ENCODE results near the gene GRID1. TPM values are rescaled to one million over a fixed set of nuclear protein-coding genes. Genes with fewer than 3 reads are reported as not detected.

GRID1 gene
- total and polyA plus RNA-seq, 9 of the 15 experiments (the other 6 are each of a cell fraction or from before 2014, with no cell fraction given): 0.01 to 7.2 (median 1.2) TPM

DNA sequence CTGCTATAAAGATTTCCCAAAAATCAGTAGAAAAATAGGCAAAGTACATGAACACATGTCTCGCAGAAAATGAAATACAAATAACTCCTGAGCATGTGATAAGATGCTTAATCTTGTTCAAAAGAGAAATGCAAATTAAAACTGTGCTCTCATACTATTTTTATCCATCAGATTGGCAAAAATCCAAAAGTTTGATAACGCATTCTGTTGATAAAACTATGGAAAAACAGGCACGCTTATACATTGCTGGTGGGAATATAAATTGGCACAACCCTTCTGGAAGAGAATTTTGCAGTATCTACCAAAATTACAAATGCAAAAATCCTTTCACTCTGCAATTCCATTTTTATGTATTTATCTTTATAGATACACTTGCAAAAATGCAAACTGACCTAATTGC is 315.0 kb downstream of the GRID1 start:
- in situ Hi-C loops (cut with MboI): no loop called here

DNA sequence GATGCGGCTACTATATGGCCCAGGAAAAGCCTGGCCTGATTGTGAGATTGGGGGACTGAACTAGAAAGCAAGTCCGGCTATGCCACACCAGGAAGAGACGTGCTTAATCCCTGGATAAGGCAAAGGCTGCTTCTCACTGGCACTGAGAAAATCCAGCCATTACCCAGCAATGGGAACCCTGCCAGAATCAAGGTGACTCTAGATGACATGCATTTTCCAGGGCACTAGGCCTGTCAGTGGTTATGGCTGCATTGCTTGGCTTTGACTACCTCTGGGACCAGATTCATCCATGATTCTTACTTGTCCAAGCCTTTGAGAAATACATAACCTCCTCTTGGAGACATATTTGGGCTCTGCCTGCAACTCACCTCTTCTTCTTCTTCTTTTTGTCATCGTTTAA is 317.2 kb downstream of the GRID1 start:
- DNase-seq (ENCODE audit: extremely low read depth in 1 of 4, low spot score in 3 of 4) (no peak), FAIRE-seq (no peak), ATAC-seq (no peak)
- H3K9ac ChIP-seq (ENCODE audit: insufficient read depth in 1 of 2, low read depth in 2 of 2, low read length in 2 of 2): no peak overlapping the region
- CTCF ChIA-PET (ENCODE audit: low intra/inter-chr PET ratio): no interaction called here
- intact Hi-C loops (cut with micrococcal nuclease): no loop called here
- no peak overlapping the region for H3K27ac ChIP-seq (ENCODE audit: extremely low read depth, low read depth, low read length)
- in situ Hi-C loops (cut with MboI): no loop called here
- 8% methylated on average over 4 of the region's 4 CpGs for WGBS (ENCODE audit: insufficient coverage, low coverage, missing lambda C conversion rate)
- no peaks in the 10 kb centered on the region for H3K36me3 ChIP-seq (ENCODE audit: control insufficient read depth, insufficient read depth, low read length)
- no TSS peak for BruUV-seq (replicated peaks)
- no peaks in the 10 kb centered on the region for H4K20me1 ChIP-seq (replicated peaks; ENCODE audit: control insufficient read depth, insufficient read depth, low read length)
- H3K4me2 ChIP-seq (ENCODE audit: insufficient read depth, low read length): no peak overlapping the region
- no peak overlapping the region for H3K4me3 ChIP-seq
- no peak overlapping the region for H2AFZ ChIP-seq (ENCODE audit: low read depth, low read length)
- H3K27me3 ChIP-seq (ENCODE audit: control insufficient read depth in 2 of 2, insufficient read depth in 2 of 2, low read length in 2 of 2): peaks cover 0 to 24% of the 10 kb centered on the region in 2 experiments; a peak in 3 of 5 replicates
- POLR2A ChIA-PET: interaction anchor here (1.6 kb wide), 1 partner anchor 9 kb away, joined by 4 read pairs; no protein-coding TSS in a partner anchor
- no peaks in the 10 kb centered on the region for H3K9me1 ChIP-seq (ENCODE audit: control insufficient read depth, insufficient read depth, low read length)
- no peaks in the 10 kb centered on the region for H3K79me2 ChIP-seq (ENCODE audit: control insufficient read depth, insufficient read depth, low read length)
- H3K9me3 ChIP-seq (replicated peaks; ENCODE audit: control insufficient read depth, insufficient read depth, low read depth, low read length): no peaks in the 10 kb centered on the region
- H3K4me1 ChIP-seq (replicated peaks in 1 of 2; ENCODE audit: control insufficient read depth in 2 of 2, insufficient read depth in 2 of 2, low read length in 2 of 2): no peaks in the 10 kb centered on the region
- TF ChIP-seq TBL1XR1 (IDR thresholded peaks at IDR 0.05; ENCODE audit: low read length in 2 of 2) (no peak), ZFP36 (IDR thresholded peaks at IDR 0.05; ENCODE audit: low read depth, low read length, partially characterized antibody) (no peak), SP1 (CRISPR knock-in tag; IDR thresholded peaks at IDR 0.05) (no peak), NR1H2 (CRISPR knock-in tag; IDR thresholded peaks at IDR 0.05) (no peak), ZNF589 (CRISPR knock-in tag; IDR thresholded peaks at IDR 0.05; ENCODE audit: low read depth) (no peak), ZBTB43 (CRISPR knock-in tag; IDR thresholded peaks at IDR 0.05) (no peak), MED1 (CRISPR knock-in tag; IDR thresholded peaks at IDR 0.05; ENCODE audit: borderline replicate concordance) (no peak), BACH1 (tag; IDR thresholded peaks at IDR 0.05) (no peak), HNRNPK (IDR thresholded peaks at IDR 0.05; ENCODE audit: low read depth, low read length, poor library complexity, severe bottlenecking) (no peak), E2F3 (CRISPR knock-in tag; IDR thresholded peaks at IDR 0.05) (no peak), TOE1 (IDR thresholded peaks at IDR 0.05; ENCODE audit: borderline replicate concordance) (no peak), TOE1 (CRISPR knock-in tag; IDR thresholded peaks at IDR 0.05; ENCODE audit: borderline replicate concordance, low read depth) (no peak), CBX8 (IDR thresholded peaks at IDR 0.05; ENCODE audit: borderline replicate concordance, extremely low read depth, low read depth, low read length, poor library complexity, severe bottlenecking) (no peak), ZNF79 (CRISPR knock-in tag; IDR thresholded peaks at IDR 0.05; ENCODE audit: low read depth) (no peak), STAT5A (IDR thresholded peaks at IDR 0.05; ENCODE audit: borderline replicate concordance, low read length) (no peak), ZBTB8A (IDR thresholded peaks at IDR 0.05; ENCODE audit: partially characterized antibody) (no peak)

More for the DNA sequence above, 315.0 kb downstream of the GRID1 start:
- peak; percentile 6 for FAIRE-seq
- Histone ChIP-seq H3K36me3 (ENCODE audit: control insufficient read depth, insufficient read depth, low read length) (no peaks in the 10 kb centered on the region), H3K27me3 (ENCODE audit: control insufficient read depth in 2 of 2, insufficient read depth in 2 of 2, low read length in 2 of 2) (peaks cover 0 to 12% of the 10 kb centered on the region in 2 experiments; a peak in 3 of 5 replicates), H3K4me1 (replicated peaks in 1 of 2; ENCODE audit: control insufficient read depth in 2 of 2, insufficient read depth in 2 of 2, low read length in 2 of 2) (no peaks in the 10 kb centered on the region), H2AFZ (ENCODE audit: low read depth, low read length) (no peak overlapping the region), H3K79me2 (ENCODE audit: control insufficient read depth, insufficient read depth, low read length) (no peaks in the 10 kb centered on the region), H3K4me3 (no peak overlapping the region), H3K4me2 (ENCODE audit: insufficient read depth, low read length) (no peak overlapping the region), H3K9ac (ENCODE audit: insufficient read depth in 1 of 2, low read depth in 2 of 2, low read length in 2 of 2) (no peak overlapping the region), H4K20me1 (replicated peaks; ENCODE audit: control insufficient read depth, insufficient read depth, low read length) (no peaks in the 10 kb centered on the region), H3K9me1 (ENCODE audit: control insufficient read depth, insufficient read depth, low read length) (no peaks in the 10 kb centered on the region), H3K27ac (ENCODE audit: extremely low read depth, low read depth, low read length) (no peak overlapping the region), H3K9me3 (replicated peaks; ENCODE audit: control insufficient read depth, insufficient read depth, low read depth, low read length) (no peaks in the 10 kb centered on the region)
- TF ChIP-seq NFIC (IDR thresholded peaks at IDR 0.05) (peak; percentile 32; the same call in 1 of the 2 replicates), ZC3H8 (IDR thresholded peaks at IDR 0.05) (no peak)
- no peak for DNase-seq (ENCODE audit: extremely low read depth in 1 of 4, low spot score in 3 of 4)
- WGBS (ENCODE audit: insufficient coverage, low coverage, missing lambda C conversion rate): 0% methylated on average over 3 of the region's 3 CpGs
- POLR2A ChIA-PET: no interaction called here
- CTCF ChIA-PET (ENCODE audit: low intra/inter-chr PET ratio): no interaction called here
- ATAC-seq: no peak
- no TSS peak for BruUV-seq (replicated peaks)
- intact Hi-C loops (cut with micrococcal nuclease): no loop called here
